HCT116 (cell line): ENCODE results near the gene AGK. TPM values are rescaled to one million over a fixed set of nuclear protein-coding genes. Genes with fewer than 3 reads are reported as not detected.

Experiments
- ATAC-seq: fragments of 200-7000 bp; cut with Tn5 transposase; 2 replicates; pipeline ENCODE4 v1.9.1; 2020; ENCODE audit warnings: mild to moderate bottlenecking, moderate library complexity
- BruUV-seq: library from RNA; stranded (reverse); fragments of 400-500 nt; replicated peaks from 2 replicates; lab custom pipeline; 2021; lab: Mats Ljungman, UMichigan
- CTCF ChIA-PET: fragments of 300-600 bp; sonication (Branson Sonifier 250); formaldehyde crosslinking; loops from one replicate; lab custom pipeline; 2021; ENCODE audit warnings: antibody characterized with exemption; lab: Charles Lee
- POLR2A ChIA-PET: fragments of 300-600, 350-600 bp; sonication (Branson Sonifier 250); formaldehyde crosslinking; loops from one replicate; lab custom pipeline; 2021; ENCODE audit warnings: antibody characterized with exemption; lab: Charles Lee
- RAD21 ChIA-PET, 2 experiments: fragments of 300-600 bp; sonication (Branson Sonifier 250); formaldehyde crosslinking; loops; one replicate each; lab custom pipeline; 2023; ENCODE audit warnings: low total read pairs in 2 of 2; ENCODE audit not compliant: uncharacterized antibody in 2 of 2, unreplicated experiment in 2 of 2, low non-redundant PET in 1 of 2; lab: Charles Lee
- DNase-seq: peaks from one replicate; pipeline ENCODE4 v3.0.0-alpha.2; 2010; ENCODE audit warnings: low read depth, low spot score
- H2AFZ ChIP-seq: fragments of 200-600 bp; shearing (Covaris generic), sonication (generic); 2 replicates; pipeline ENCODE4 v1.6.1; 2017; ENCODE audit warnings: low read depth, mixed run types, mixed read lengths, antibody characterized with exemption, low read length; ENCODE audit not compliant: poor library complexity, severe bottlenecking
- H3K27ac ChIP-seq: 2 replicates; pipeline ENCODE4 v1.5.1; 2012; ENCODE audit warnings: low read depth, low read length
- H3K27me3 ChIP-seq: fragments of 200-600 bp; sonication (generic); 2 replicates; pipeline ENCODE4 v1.6.1; 2016; ENCODE audit warnings: mixed run types, low read length, mixed read lengths; ENCODE audit not compliant: insufficient read depth
- H3K36me3 ChIP-seq, 2 experiments: fragments of 200-500 bp in 1 of 2; fragments of 200-600 bp in 1 of 2; sonication (Bioruptor generic) in 1 of 2; sonication (generic) in 1 of 2; 2 replicates each; pipeline versions ENCODE4 v1.5.1 to v1.6.1; 2014 to 2016; ENCODE audit warnings: low read length in 2 of 2, inconsistent platforms in 1 of 2, mixed read lengths in 1 of 2, mixed run types in 1 of 2; ENCODE audit not compliant: insufficient read depth in 2 of 2, control insufficient read depth in 1 of 2
- H3K4me1 ChIP-seq, 2 experiments: fragments of 200-600 bp in 1 of 2; sonication (generic) in 1 of 2; 2 replicates each; pipeline versions ENCODE4 v1.5.1 to v1.6.1; 2012 to 2017; ENCODE audit warnings: low read length in 2 of 2, inconsistent platforms in 1 of 2, mild to moderate bottlenecking in 1 of 2, mixed read lengths in 1 of 2, mixed run types in 1 of 2, moderate library complexity in 1 of 2; ENCODE audit not compliant: insufficient read depth in 2 of 2, control insufficient read depth in 1 of 2
- H3K4me2 ChIP-seq: fragments of 200-600 bp; sonication (generic); 2 replicates; pipeline ENCODE4 v1.6.1; 2017; ENCODE audit warnings: mixed run types, low read length, mixed read lengths
- H3K4me3 ChIP-seq, 2 experiments: fragments of 200-600 bp in 1 of 2; sonication (generic) in 1 of 2; replicated peaks in 1 of 2; 2 replicates each; pipeline ENCODE4 v1.5.1; 2011 to 2016; ENCODE audit warnings: low read length in 2 of 2, control low read depth in 1 of 2, low read depth in 1 of 2, mild to moderate bottlenecking in 1 of 2, mixed read lengths in 1 of 2, mixed run types in 1 of 2
- H3K79me2 ChIP-seq: fragments of 200-600 bp; sonication (generic); 2 replicates; pipeline ENCODE4 v1.6.1; 2017; ENCODE audit warnings: mild to moderate bottlenecking, mixed run types, low read length, moderate library complexity, mixed read lengths; ENCODE audit not compliant: insufficient read depth
- H3K9ac ChIP-seq: fragments of 200-600 bp; sonication (generic); 2 replicates; pipeline ENCODE4 v1.6.1; 2016; ENCODE audit warnings: low read length, mixed read lengths
- H3K9me2 ChIP-seq: fragments of 200-600 bp; sonication (generic), shearing (Covaris generic); 2 replicates; pipeline ENCODE4 v1.6.1; 2017; ENCODE audit warnings: mixed run types, mild to moderate bottlenecking, moderate library complexity; ENCODE audit not compliant: insufficient read depth
- H3K9me3 ChIP-seq, 2 experiments: fragments of 200-500 bp in 1 of 2; fragments of 200-600 bp in 1 of 2; sonication (Bioruptor generic) in 1 of 2; sonication (generic) in 1 of 2; 2 replicates each; pipeline ENCODE4 v1.6.1; 2014 to 2017; ENCODE audit warnings: low read length in 2 of 2, mixed read lengths in 2 of 2, inconsistent platforms in 1 of 2, low read depth in 1 of 2, mild to moderate bottlenecking in 1 of 2, mixed run types in 1 of 2, moderate library complexity in 1 of 2; ENCODE audit not compliant: control insufficient read depth in 1 of 2, insufficient read depth in 1 of 2
- H4K20me1 ChIP-seq: fragments of 200-600 bp; sonication (generic), shearing (Covaris generic); 2 replicates; pipeline ENCODE4 v1.6.1; 2017; ENCODE audit warnings: mixed run types, mild to moderate bottlenecking, moderate library complexity; ENCODE audit not compliant: insufficient read depth
- EGR1 ChIP-seq: IDR thresholded peaks from 2 replicates; pipeline ENCODE4 v1.6.1; 2012; ENCODE audit warnings: low read depth
- ELF1 ChIP-seq: IDR thresholded peaks from 2 replicates; pipeline ENCODE4 v1.6.1; 2012; ENCODE audit warnings: low read depth, borderline replicate concordance
- EZH2 ChIP-seq: fragments of 200-600 bp; sonication (generic); IDR thresholded peaks from 2 replicates; pipeline ENCODE4 v1.6.1; 2017; ENCODE audit warnings: antibody characterized with exemption, mixed run types
- EZH2phosphoT487 ChIP-seq: fragments of 200-600 bp; IDR thresholded peaks from 2 replicates; pipeline ENCODE4 v1.6.1; 2018; ENCODE audit warnings: antibody characterized with exemption, borderline replicate concordance
- FOSL1 ChIP-seq: IDR thresholded peaks from 2 replicates; pipeline ENCODE4 v1.6.1; 2012; ENCODE audit warnings: low read depth
- JUND ChIP-seq: IDR thresholded peaks from 2 replicates; pipeline ENCODE4 v1.6.1; 2012
- POLR2A ChIP-seq: IDR thresholded peaks from 2 replicates; pipeline ENCODE4 v1.7.0; 2011; ENCODE audit warnings: borderline replicate concordance; ENCODE audit not compliant: insufficient read depth, insufficient read length; ENCODE audit errors: extremely low read depth
- POLR2AphosphoS5 ChIP-seq: IDR thresholded peaks from 2 replicates; pipeline ENCODE4 v1.6.1; 2011; ENCODE audit warnings: mild to moderate bottlenecking, low read depth, low read length, moderate library complexity
- RAD21 ChIP-seq: IDR thresholded peaks from 2 replicates; pipeline ENCODE4 v1.6.1; 2012; ENCODE audit warnings: low read depth, mild to moderate bottlenecking
- SIN3A ChIP-seq: IDR thresholded peaks from 2 replicates; pipeline ENCODE4 v1.6.1; 2012; ENCODE audit warnings: low read depth
- SP1 ChIP-seq: IDR thresholded peaks from 2 replicates; pipeline ENCODE4 v1.6.1; 2012; ENCODE audit warnings: low read depth
- SRF ChIP-seq: IDR thresholded peaks from 2 replicates; pipeline ENCODE4 v1.6.1; 2012; ENCODE audit warnings: low read depth
- TCF7L2 ChIP-seq: IDR thresholded peaks from 2 replicates; pipeline ENCODE4 v1.7.0; 2011; ENCODE audit warnings: borderline replicate concordance, inconsistent platforms; ENCODE audit not compliant: insufficient read depth, insufficient read length; ENCODE audit errors: extremely low read depth
- YY1 ChIP-seq: IDR thresholded peaks from 2 replicates; pipeline ENCODE4 v1.6.1; 2011; ENCODE audit warnings: low read length, low read depth, moderate library complexity, mild to moderate bottlenecking; ENCODE audit not compliant: insufficient replicate concordance; ENCODE audit errors: extremely low read depth
- ZFX ChIP-seq: fragments of 450-650 bp; IDR thresholded peaks from 2 replicates; pipeline ENCODE4 v1.6.1; 2017
- ZNF274 ChIP-seq: fragments of 200-500 bp; sonication (Bioruptor generic); IDR thresholded peaks from 2 replicates; pipeline ENCODE4 v1.6.1; 2014; ENCODE audit warnings: mild to moderate bottlenecking, low read depth, low read length, inconsistent platforms
- intact Hi-C: fragments of 100-400 bp; cut with micrococcal nuclease; formaldehyde crosslinking; loops from 2 replicates; pipeline ENCODE4 v1.10.0; 2022
- total RNA-seq: library from RNA; stranded (reverse); gene quantifications from one replicate; pipeline ENCODE4 v1.2.1, GENCODE V29; 2021; ENCODE audit not compliant: unreplicated experiment
- TF ChIP-seq, protein P1 (sequence below): IDR thresholded peaks from 2 replicates; pipeline ENCODE4 v1.6.1; 2011; ENCODE audit warnings: mild to moderate bottlenecking, low read length, moderate library complexity; ENCODE audit not compliant: insufficient replicate concordance; ENCODE audit errors: extremely low read depth
- TF ChIP-seq, protein P2 (sequence below): IDR thresholded peaks from 2 replicates; pipeline ENCODE4 v1.6.1; 2012
- TF ChIP-seq, protein P3 (sequence below): IDR thresholded peaks from 2 replicates; pipeline ENCODE4 v1.6.1; 2012

Gene AGK
- total RNA-seq, 1 experiment from 2014 or later: 36.3 TPM

DNA sequence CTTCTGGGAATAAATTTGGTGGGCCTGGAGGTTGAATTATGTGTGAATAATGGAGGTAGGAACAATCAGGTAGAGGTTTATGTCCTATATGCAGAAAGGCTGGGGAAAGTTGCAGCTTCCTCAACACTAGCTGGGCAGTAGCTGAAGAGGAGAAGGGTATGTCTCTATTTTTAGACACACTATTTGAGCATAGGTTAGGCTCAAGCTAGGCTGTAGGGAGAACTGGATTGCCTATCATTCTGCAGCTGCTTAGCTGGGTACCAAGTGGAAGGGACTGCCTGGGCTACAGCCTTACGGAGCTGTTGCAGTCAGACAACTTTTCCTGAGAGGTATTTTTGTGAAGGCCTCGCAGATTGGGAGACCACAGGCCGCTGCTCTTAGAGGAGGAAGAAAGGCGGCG, 82.9 kb downstream of the AGK start (continued):
- TF ChIP-seq, protein P1, sequence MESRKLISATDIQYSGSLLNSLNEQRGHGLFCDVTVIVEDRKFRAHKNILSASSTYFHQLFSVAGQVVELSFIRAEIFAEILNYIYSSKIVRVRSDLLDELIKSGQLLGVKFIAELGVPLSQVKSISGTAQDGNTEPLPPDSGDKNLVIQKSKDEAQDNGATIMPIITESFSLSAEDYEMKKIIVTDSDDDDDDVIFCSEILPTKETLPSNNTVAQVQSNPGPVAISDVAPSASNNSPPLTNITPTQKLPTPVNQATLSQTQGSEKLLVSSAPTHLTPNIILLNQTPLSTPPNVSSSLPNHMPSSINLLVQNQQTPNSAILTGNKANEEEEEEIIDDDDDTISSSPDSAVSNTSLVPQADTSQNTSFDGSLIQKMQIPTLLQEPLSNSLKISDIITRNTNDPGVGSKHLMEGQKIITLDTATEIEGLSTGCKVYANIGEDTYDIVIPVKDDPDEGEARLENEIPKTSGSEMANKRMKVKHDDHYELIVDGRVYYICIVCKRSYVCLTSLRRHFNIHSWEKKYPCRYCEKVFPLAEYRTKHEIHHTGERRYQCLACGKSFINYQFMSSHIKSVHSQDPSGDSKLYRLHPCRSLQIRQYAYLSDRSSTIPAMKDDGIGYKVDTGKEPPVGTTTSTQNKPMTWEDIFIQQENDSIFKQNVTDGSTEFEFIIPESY: no peak
- TF ChIP-seq SRF (no peak), SIN3A (no peak), ZNF274 (no peak), SP1 (no peak), RAD21 (no peak), YY1 (no peak), FOSL1 (no peak), JUND (no peak)
- TF ChIP-seq, protein P2, sequence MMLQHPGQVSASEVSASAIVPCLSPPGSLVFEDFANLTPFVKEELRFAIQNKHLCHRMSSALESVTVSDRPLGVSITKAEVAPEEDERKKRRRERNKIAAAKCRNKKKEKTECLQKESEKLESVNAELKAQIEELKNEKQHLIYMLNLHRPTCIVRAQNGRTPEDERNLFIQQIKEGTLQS: no peak

DNA sequence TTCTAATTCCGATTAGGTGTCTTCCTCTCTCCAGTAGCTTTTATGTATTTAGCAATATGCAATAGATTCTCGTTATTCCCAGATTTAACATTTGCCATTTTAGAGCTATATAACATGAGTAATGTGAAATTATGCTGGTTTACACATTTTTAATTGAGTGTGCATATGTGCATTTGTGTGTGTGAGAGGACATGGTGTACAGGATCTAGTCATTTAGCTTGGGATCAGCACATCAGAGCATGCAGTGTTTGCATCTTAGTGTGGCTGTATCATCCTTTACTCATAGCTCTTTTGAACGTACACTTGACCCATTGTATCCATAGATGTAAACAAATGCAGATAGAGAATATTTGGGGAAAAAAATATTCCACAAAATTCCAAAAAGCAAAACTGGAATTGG, 84.8 kb downstream of the AGK start:
- ChIA-PET RAD21 (no interaction called here), CTCF (no interaction called here)
- ATAC-seq: no peak

More for the DNA sequence above, 84.8 kb downstream of the AGK start:
- Histone ChIP-seq H3K27me3 (no peaks in the 10 kb centered on the region), H3K79me2 (no peaks in the 10 kb centered on the region), H3K9me2 (no peaks in the 10 kb centered on the region), H3K27ac (no peak overlapping the region), H3K4me3 (no peak overlapping the region), H3K4me1 (no peaks in the 10 kb centered on the region), H3K9me3 (no peaks in the 10 kb centered on the region), H4K20me1 (no peaks in the 10 kb centered on the region), H3K9ac (no peak overlapping the region), H3K4me2 (no peak overlapping the region), H3K36me3 (no peaks in the 10 kb centered on the region), H2AFZ (no peak overlapping the region)
- intact Hi-C loops: no loop called here
- no peak for DNase-seq
- TF ChIP-seq, protein P3, sequence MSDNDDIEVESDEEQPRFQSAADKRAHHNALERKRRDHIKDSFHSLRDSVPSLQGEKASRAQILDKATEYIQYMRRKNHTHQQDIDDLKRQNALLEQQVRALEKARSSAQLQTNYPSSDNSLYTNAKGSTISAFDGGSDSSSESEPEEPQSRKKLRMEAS: no peak
- no peak for TF ChIP-seq POLR2A
- no peak for TF ChIP-seq ZFX
- TF ChIP-seq JUND: no peak
- TF ChIP-seq POLR2AphosphoS5: no peak
- TF ChIP-seq TCF7L2: no peak
- no peak for TF ChIP-seq SIN3A
- TF ChIP-seq, protein P2: no peak
- TF ChIP-seq RAD21: no peak
- no peak for TF ChIP-seq EZH2phosphoT487
- no peak for TF ChIP-seq SRF
- TF ChIP-seq EGR1: no peak
- TF ChIP-seq ELF1: no peak
- TF ChIP-seq FOSL1: no peak
- no peak for TF ChIP-seq ZNF274
- TF ChIP-seq EZH2: no peak
- POLR2A ChIA-PET: no interaction called here
- no TSS peak for BruUV-seq
